HG03342 (cell line): Measurements from ENCODE around the gene MYO1B.
"Not testable (repeated sequence)": the region's sequence is repeated elsewhere in the genome, so short reads cannot be mapped to it uniquely, and the experiment has no call there.

Experiments used
- ATAC-seq: cut with Tn5 transposase; IDR thresholded peaks from one replicate; pipeline ENCODE4 v1.9.1; 2021; ENCODE audit warnings: mild to moderate bottlenecking, moderate library complexity; ENCODE audit not compliant: unreplicated experiment

The MYO1B gene

GRCh38 chr2:191441496-191442214 lies 196.5 kb downstream of the MYO1B start:
- no peak for ATAC-seq

- ATAC-seq, result no peak
These were observed 198.2 kb downstream of the MYO1B start for GRCh38 chr2:191443446-191443845.

- no peak for ATAC-seq
These were observed 201.7 kb downstream of the MYO1B start for GRCh38 chr2:191446910-191447309.

- no peak for ATAC-seq
These were observed 205.9 kb downstream of the MYO1B start for GRCh38 chr2:191451116-191451515.

- ATAC-seq, result no peak
These were observed 206.9 kb downstream of the MYO1B start for GRCh38 chr2:191452065-191452464.

- no peak for ATAC-seq
These were observed 208.6 kb downstream of the MYO1B start for GRCh38 chr2:191453761-191454160.

GRCh38 chr2:191456506-191456905 lies 211.3 kb downstream of the MYO1B start:
- ATAC-seq, result not testable (repeated sequence)

GRCh38 chr2:191459158-191459557 lies 214.0 kb downstream of the MYO1B start:
- no peak for ATAC-seq

GRCh38 chr2:191462370-191462769 lies 217.2 kb downstream of the MYO1B start:
- no peak for ATAC-seq

- ATAC-seq, result no peak
These were observed 218.6 kb downstream of the MYO1B start for GRCh38 chr2:191463790-191464189.

GRCh38 chr2:191465766-191466420 lies 220.7 kb downstream of the MYO1B start:
- ATAC-seq, result no peak

GRCh38 chr2:191467113-191467512 lies 221.9 kb downstream of the MYO1B start:
- ATAC-seq, result no peak

GRCh38 chr2:191470306-191470705 lies 225.1 kb downstream of the MYO1B start:
- no peak for ATAC-seq

- ATAC-seq, result no peak
These were observed 229.3 kb downstream of the MYO1B start for GRCh38 chr2:191474464-191474863.
